T-helper 2 cell (primary cell): ENCODE results near the gene BCAS3.

ENCODE experiments used
- DNase-seq, 5 experiments: peaks; one replicate each; pipeline versions ENCODE4 v3.0.0 to v3.0.0-alpha.2; 2012 to 2022

Gene BCAS3

GRCh38 chr17:61073799-61074513, 396.3 kb downstream of the BCAS3 start:
- peak in 1 of 5 experiments; percentile 73 for DNase-seq

- no peak for DNase-seq
These were observed 398.3 kb downstream of the BCAS3 start for GRCh38 chr17:61075988-61076387.

- no peak for DNase-seq
These were observed 399.0 kb downstream of the BCAS3 start for GRCh38 chr17:61076621-61077031.

- no peak for DNase-seq
These were observed 404.3 kb downstream of the BCAS3 start for GRCh38 chr17:61081959-61082358.

- DNase-seq, result no peak
These were observed 406.6 kb downstream of the BCAS3 start for GRCh38 chr17:61084260-61084659.

- no peak for DNase-seq
These were observed 409.4 kb downstream of the BCAS3 start for GRCh38 chr17:61087024-61087423.

GRCh38 chr17:61088556-61088955, 410.9 kb downstream of the BCAS3 start:
- DNase-seq, result peak in 1 of 5 experiments; percentile 48

- no peak for DNase-seq
These were observed 413.4 kb downstream of the BCAS3 start for GRCh38 chr17:61091096-61091495.

- DNase-seq, result no peak
These were observed 420.1 kb downstream of the BCAS3 start for GRCh38 chr17:61097781-61098180.

- no peak for DNase-seq
These were observed 428.7 kb downstream of the BCAS3 start for GRCh38 chr17:61106354-61106753.

- no peak for DNase-seq
These were observed 438.9 kb downstream of the BCAS3 start for GRCh38 chr17:61116577-61116976.

- DNase-seq, result no peak
These were observed 440.3 kb downstream of the BCAS3 start for GRCh38 chr17:61117983-61118382.

- DNase-seq, result no peak
These were observed 441.2 kb downstream of the BCAS3 start for GRCh38 chr17:61118871-61119270.

- no peak for DNase-seq
These were observed 444.8 kb downstream of the BCAS3 start for GRCh38 chr17:61122326-61122913.

- no peak for DNase-seq
These were observed 446.9 kb downstream of the BCAS3 start for GRCh38 chr17:61124562-61124961.

GRCh38 chr17:61126473-61127249, 449.0 kb downstream of the BCAS3 start:
- no peak for DNase-seq

- no peak for DNase-seq
These were observed 450.3 kb downstream of the BCAS3 start for GRCh38 chr17:61127960-61128359.

- no peak for DNase-seq
These were observed 451.0 kb downstream of the BCAS3 start for GRCh38 chr17:61128661-61129115.

GRCh38 chr17:61129267-61130254, 451.9 kb downstream of the BCAS3 start:
- no peak for DNase-seq

- no peak for DNase-seq
These were observed 452.7 kb downstream of the BCAS3 start for GRCh38 chr17:61130330-61130729.

- DNase-seq, result no peak
These were observed 453.9 kb downstream of the BCAS3 start for GRCh38 chr17:61131585-61131984.

GRCh38 chr17:61132524-61132923, 454.9 kb downstream of the BCAS3 start:
- no peak for DNase-seq
